Activated T-cell treated with anti-CD3 and anti-CD28 coated beads, Interleukin-2, amount 50 U/mL, for 24 hours (primary cell): ENCODE data around the gene NF1.
A peak's percentile ranks its signal among the peaks of the same experiment; 100 is the strongest.
"Not testable (repeated sequence)": the region's sequence is repeated elsewhere in the genome, so short reads cannot be mapped to it uniquely, and the experiment has no call there.

Experiments used
- DNase-seq: peaks from one replicate; pipeline ENCODE4 v3.0.0-alpha.2; 2020
- H3K27ac Mint-ChIP-seq: 2 replicates; pipeline ENCODE4 v1.8.0; 2020; ENCODE audit warnings: mild to moderate bottlenecking, mixed read lengths
- H3K27me3 Mint-ChIP-seq: 2 replicates; pipeline ENCODE4 v1.8.0; 2020; ENCODE audit warnings: mixed read lengths
- H3K36me3 Mint-ChIP-seq: 2 replicates; pipeline ENCODE4 v1.8.0; 2020; ENCODE audit warnings: low read depth, mixed read lengths
- H3K4me1 Mint-ChIP-seq: 2 replicates; pipeline ENCODE4 v1.8.0; 2020; ENCODE audit warnings: low read depth, mixed read lengths
- H3K4me3 Mint-ChIP-seq: 2 replicates; pipeline ENCODE4 v1.8.0; 2020; ENCODE audit warnings: mild to moderate bottlenecking, moderate library complexity, mixed read lengths
- H3K9me3 Mint-ChIP-seq: 2 replicates; pipeline ENCODE4 v1.8.0; 2020; ENCODE audit warnings: mixed read lengths

The NF1 gene

GRCh38 chr17:31131299-31131698 is 36.5 kb downstream of the NF1 start:
- no peaks in the 10 kb centered on the region for H3K9me3 Mint-ChIP-seq
- no peak overlapping the region for H3K27ac Mint-ChIP-seq
- H3K4me1 Mint-ChIP-seq = peaks cover 2% of the 10 kb centered on the region
- no peak for DNase-seq
- H3K27me3 Mint-ChIP-seq = no peaks in the 10 kb centered on the region
- no peak overlapping the region for H3K4me3 Mint-ChIP-seq
- H3K36me3 Mint-ChIP-seq = peaks cover 6% of the 10 kb centered on the region

GRCh38 chr17:31132977-31133376 is 38.2 kb downstream of the NF1 start:
- Mint-ChIP-seq H3K27ac (no peak overlapping the region), H3K36me3 (peaks cover 12% of the 10 kb centered on the region), H3K4me3 (no peak overlapping the region), H3K4me1 (peaks cover 2% of the 10 kb centered on the region), H3K27me3 (no peaks in the 10 kb centered on the region), H3K9me3 (no peaks in the 10 kb centered on the region)
- DNase-seq = no peak

- Mint-ChIP-seq H3K27me3 (no peaks in the 10 kb centered on the region), H3K9me3 (no peaks in the 10 kb centered on the region), H3K27ac (no peak overlapping the region), H3K4me3 (no peak overlapping the region), H3K4me1 (peaks cover 2% of the 10 kb centered on the region), H3K36me3 (peaks cover 13% of the 10 kb centered on the region)
- DNase-seq = no peak
These were observed 39.8 kb downstream of the NF1 start for GRCh38 chr17:31134576-31134975.

GRCh38 chr17:31136319-31136718 is 41.5 kb downstream of the NF1 start:
- Mint-ChIP-seq H3K4me3 (no peak overlapping the region), H3K9me3 (no peaks in the 10 kb centered on the region), H3K4me1 (no peaks in the 10 kb centered on the region), H3K27me3 (no peaks in the 10 kb centered on the region), H3K36me3 (peaks cover 12% of the 10 kb centered on the region), H3K27ac (no peak overlapping the region)
- no peak for DNase-seq

GRCh38 chr17:31140111-31140510 is 45.3 kb downstream of the NF1 start:
- Mint-ChIP-seq H3K4me1 (no peaks in the 10 kb centered on the region), H3K36me3 (peaks cover 12% of the 10 kb centered on the region), H3K27me3 (no peaks in the 10 kb centered on the region), H3K9me3 (no peaks in the 10 kb centered on the region), H3K27ac (no peak overlapping the region), H3K4me3 (no peak overlapping the region)
- no peak for DNase-seq

GRCh38 chr17:31144428-31144827 is 49.7 kb downstream of the NF1 start:
- Mint-ChIP-seq H3K27ac (no peak overlapping the region), H3K4me3 (no peak overlapping the region), H3K9me3 (no peaks in the 10 kb centered on the region), H3K27me3 (no peaks in the 10 kb centered on the region), H3K4me1 (no peaks in the 10 kb centered on the region), H3K36me3 (peaks cover 2% of the 10 kb centered on the region)
- DNase-seq = no peak

GRCh38 chr17:31144836-31145235 is 50.1 kb downstream of the NF1 start:
- Mint-ChIP-seq H3K4me3 (no peak overlapping the region), H3K9me3 (no peaks in the 10 kb centered on the region), H3K36me3 (peaks cover 2% of the 10 kb centered on the region), H3K4me1 (no peaks in the 10 kb centered on the region), H3K27ac (no peak overlapping the region), H3K27me3 (no peaks in the 10 kb centered on the region)
- no peak for DNase-seq

GRCh38 chr17:31147507-31148202 is 52.9 kb downstream of the NF1 start:
- Mint-ChIP-seq H3K4me1 (no peaks in the 10 kb centered on the region), H3K27ac (no peak overlapping the region), H3K36me3 (peaks cover 2% of the 10 kb centered on the region), H3K4me3 (no peak overlapping the region), H3K27me3 (no peaks in the 10 kb centered on the region), H3K9me3 (peaks cover 2% of the 10 kb centered on the region)
- no peak for DNase-seq

- no peak overlapping the region for H3K27ac Mint-ChIP-seq
- peaks cover 4% of the 10 kb centered on the region for H3K9me3 Mint-ChIP-seq
- H3K36me3 Mint-ChIP-seq = peaks cover 3% of the 10 kb centered on the region
- DNase-seq = no peak
- no peaks in the 10 kb centered on the region for H3K27me3 Mint-ChIP-seq
- H3K4me1 Mint-ChIP-seq = no peaks in the 10 kb centered on the region
- H3K4me3 Mint-ChIP-seq = no peak overlapping the region
These were observed 53.4 kb downstream of the NF1 start for GRCh38 chr17:31148205-31148604.

- H3K4me1 Mint-ChIP-seq = no peaks in the 10 kb centered on the region
- H3K4me3 Mint-ChIP-seq = no peak overlapping the region
- DNase-seq = no peak
- no peak overlapping the region for H3K27ac Mint-ChIP-seq
- H3K36me3 Mint-ChIP-seq = peaks cover 13% of the 10 kb centered on the region
- H3K9me3 Mint-ChIP-seq = peaks cover 4% of the 10 kb centered on the region
- no peaks in the 10 kb centered on the region for H3K27me3 Mint-ChIP-seq
These were observed 57.5 kb downstream of the NF1 start for GRCh38 chr17:31152271-31152670.

GRCh38 chr17:31155208-31155810 is 60.5 kb downstream of the NF1 start:
- H3K27me3 Mint-ChIP-seq = no peaks in the 10 kb centered on the region
- H3K36me3 Mint-ChIP-seq = peaks cover 28% of the 10 kb centered on the region
- H3K27ac Mint-ChIP-seq = no peak overlapping the region
- H3K4me3 Mint-ChIP-seq = no peak overlapping the region
- peaks cover 15% of the 10 kb centered on the region for H3K4me1 Mint-ChIP-seq
- H3K9me3 Mint-ChIP-seq = peaks cover 4% of the 10 kb centered on the region
- no peak for DNase-seq

- Mint-ChIP-seq H3K9me3 (peaks cover 4% of the 10 kb centered on the region), H3K4me1 (peaks cover 15% of the 10 kb centered on the region), H3K36me3 (peaks cover 28% of the 10 kb centered on the region), H3K27me3 (no peaks in the 10 kb centered on the region), H3K27ac (no peak overlapping the region), H3K4me3 (no peak overlapping the region)
- no peak for DNase-seq
These were observed 61.5 kb downstream of the NF1 start for GRCh38 chr17:31156326-31156725.

- not testable (repeated sequence) for H3K27ac Mint-ChIP-seq, H3K27me3 Mint-ChIP-seq, H3K9me3 Mint-ChIP-seq, DNase-seq, H3K4me3 Mint-ChIP-seq
- H3K36me3 Mint-ChIP-seq = peaks cover 28% of the 10 kb centered on the region
- peaks cover 15% of the 10 kb centered on the region for H3K4me1 Mint-ChIP-seq
These were observed 62.1 kb downstream of the NF1 start for GRCh38 chr17:31156864-31157263.

- Mint-ChIP-seq H3K4me1 (peaks cover 15% of the 10 kb centered on the region), H3K9me3 (no peaks in the 10 kb centered on the region), H3K27ac (peak overlapping the region; percentile 55), H3K27me3 (no peaks in the 10 kb centered on the region), H3K4me3 (peak overlapping the region; percentile 70), H3K36me3 (peaks cover 31% of the 10 kb centered on the region)
- no peak for DNase-seq
These were observed 64.1 kb downstream of the NF1 start for GRCh38 chr17:31158746-31159377.

- Mint-ChIP-seq H3K27me3 (no peaks in the 10 kb centered on the region), H3K9me3 (no peaks in the 10 kb centered on the region), H3K4me1 (peaks cover 12% of the 10 kb centered on the region), H3K36me3 (peaks cover 22% of the 10 kb centered on the region), H3K4me3 (no peak overlapping the region), H3K27ac (no peak overlapping the region)
- DNase-seq = no peak
These were observed 68.5 kb downstream of the NF1 start for GRCh38 chr17:31163091-31163781.
